HG03039 (cell line): ENCODE data around the gene HBM.
"Not testable (repeated sequence)": the region's sequence is repeated elsewhere in the genome, so short reads cannot be mapped to it uniquely, and the experiment has no call there.

Source experiments
- ATAC-seq: cut with Tn5 transposase; IDR thresholded peaks from one replicate; pipeline ENCODE4 v1.9.1; 2021; ENCODE audit warnings: mild to moderate bottlenecking, moderate library complexity; ENCODE audit not compliant: unreplicated experiment

HBM gene

GRCh38 chr16:167122-167690, 1.4 kb downstream of the HBM start:
- no peak for ATAC-seq

GRCh38 chr16:168424-168823, 2.6 kb downstream of the HBM start:
- ATAC-seq: no peak

GRCh38 chr16:169014-169413, 3.2 kb downstream of the HBM start:
- no peak for ATAC-seq

GRCh38 chr16:170088-170507, 4.3 kb downstream of the HBM start:
- ATAC-seq: not testable (repeated sequence)

GRCh38 chr16:170788-171187, 5.0 kb downstream of the HBM start:
- no peak for ATAC-seq

- ATAC-seq: not testable (repeated sequence)
Observed at GRCh38 chr16:172374-172941, 6.7 kb downstream of the HBM start, which contains the start of gene HBA2. Gene HBA2 (plus strand): TSS chr16:172876. CDS start chr16:172913, 37 bp downstream.

GRCh38 chr16:173211-173854, 7.6 kb downstream of the HBM start:
- not testable (repeated sequence) for ATAC-seq

GRCh38 chr16:173928-174769, 8.4 kb downstream of the HBM start:
- not testable (repeated sequence) for ATAC-seq

GRCh38 chr16:175011-175949, 9.5 kb downstream of the HBM start:
- no peak for ATAC-seq

- not testable (repeated sequence) for ATAC-seq
Observed at GRCh38 chr16:176006-176405, 10.2 kb downstream of the HBM start.

- ATAC-seq: not testable (repeated sequence)
Observed at GRCh38 chr16:176477-177382, 11.0 kb downstream of the HBM start, which contains the start of gene HBA1. Gene HBA1 (plus strand): TSS chr16:176680. CDS start chr16:176717, 37 bp downstream.

GRCh38 chr16:177394-177822, 11.6 kb downstream of the HBM start:
- ATAC-seq: no peak

GRCh38 chr16:177981-178667, 12.3 kb downstream of the HBM start:
- no peak for ATAC-seq

- no peak for ATAC-seq
Observed at GRCh38 chr16:178668-179015, 12.9 kb downstream of the HBM start.

- no peak for ATAC-seq
Observed at GRCh38 chr16:179211-180092, 13.7 kb downstream of the HBM start.

GRCh38 chr16:180101-180675, 14.4 kb downstream of the HBM start, which contains the start of gene HBQ1:
Gene HBQ1 (plus strand): TSS chr16:180459. CDS start chr16:180487, 28 bp downstream.
- ATAC-seq: no peak
